HG03025 (cell line): ENCODE data around the gene AFG3L2.

Source experiments
- ATAC-seq: cut with Tn5 transposase; IDR thresholded peaks from one replicate; pipeline ENCODE4 v1.9.1; 2021; ENCODE audit warnings: mild to moderate bottlenecking, moderate library complexity; ENCODE audit not compliant: unreplicated experiment, low FRiP score

AFG3L2 gene

DNA sequence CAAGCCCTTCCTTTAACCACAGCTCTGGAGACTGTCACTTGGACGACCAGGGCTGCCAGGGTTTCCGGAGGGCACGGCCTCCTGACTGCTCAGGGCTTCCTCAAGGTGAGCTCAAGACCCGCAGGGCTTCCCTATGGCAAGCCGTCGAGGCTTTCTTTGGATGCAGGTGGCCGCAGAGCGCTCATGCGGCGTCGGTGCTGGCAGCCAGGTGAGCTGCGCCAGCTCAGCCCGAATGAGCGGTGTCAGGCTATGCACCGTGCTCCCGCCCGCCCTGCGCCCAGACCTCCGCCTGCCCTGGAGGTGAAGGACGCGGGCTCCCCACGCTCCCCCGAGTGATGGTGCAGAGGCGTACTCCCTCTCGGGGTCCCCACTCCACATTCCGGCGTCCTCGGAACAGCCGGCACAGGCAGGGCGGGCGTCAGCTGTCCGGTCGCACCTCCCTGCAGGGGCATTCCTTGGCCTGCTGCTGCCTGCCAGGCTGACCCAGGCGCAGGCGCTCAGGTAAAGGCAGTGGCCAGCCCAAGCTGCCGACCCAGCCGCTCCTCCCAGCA lies 89.8 kb downstream of the AFG3L2 start:
- ATAC-seq, result no peak

DNA sequence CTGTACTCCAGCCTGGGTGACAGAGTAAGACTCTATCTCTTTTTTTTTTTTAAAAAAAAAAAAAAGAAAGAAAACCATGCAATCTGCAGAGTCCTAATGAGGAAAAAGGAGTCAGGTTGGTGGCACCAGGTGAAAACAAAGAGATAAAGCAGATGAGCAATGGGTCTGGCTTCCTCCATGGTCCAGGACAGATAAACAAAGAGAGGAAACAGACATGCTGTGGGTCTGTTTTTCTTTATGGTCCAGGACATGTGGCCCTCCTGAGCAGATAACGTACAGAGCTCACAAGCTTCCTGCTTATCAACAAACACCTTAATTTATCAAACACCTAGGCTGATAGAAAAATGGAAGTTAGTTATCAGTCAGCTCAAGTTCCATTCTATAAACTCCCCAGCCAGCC lies 93.4 kb downstream of the AFG3L2 start:
- ATAC-seq, result no peak

DNA sequence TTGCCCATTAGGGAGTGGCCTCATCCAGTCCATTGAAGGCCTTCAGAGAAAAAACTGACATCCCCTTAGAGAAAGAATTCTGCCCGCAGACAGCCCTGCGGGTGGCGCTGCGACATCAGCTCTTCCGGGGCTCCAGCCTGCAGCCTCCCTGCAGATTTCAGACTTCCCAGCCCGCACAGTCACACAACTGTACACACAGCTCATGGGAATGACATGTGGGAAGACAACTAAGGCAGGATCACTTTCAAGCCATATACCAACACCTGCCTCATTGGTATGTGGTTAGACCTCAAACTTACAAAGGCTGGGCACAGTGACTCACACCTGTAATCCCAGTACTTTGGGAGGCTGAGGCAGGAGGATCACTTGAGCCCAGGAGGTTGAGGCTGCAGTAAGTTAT lies 93.8 kb downstream of the AFG3L2 start:
- ATAC-seq, result no peak

DNA sequence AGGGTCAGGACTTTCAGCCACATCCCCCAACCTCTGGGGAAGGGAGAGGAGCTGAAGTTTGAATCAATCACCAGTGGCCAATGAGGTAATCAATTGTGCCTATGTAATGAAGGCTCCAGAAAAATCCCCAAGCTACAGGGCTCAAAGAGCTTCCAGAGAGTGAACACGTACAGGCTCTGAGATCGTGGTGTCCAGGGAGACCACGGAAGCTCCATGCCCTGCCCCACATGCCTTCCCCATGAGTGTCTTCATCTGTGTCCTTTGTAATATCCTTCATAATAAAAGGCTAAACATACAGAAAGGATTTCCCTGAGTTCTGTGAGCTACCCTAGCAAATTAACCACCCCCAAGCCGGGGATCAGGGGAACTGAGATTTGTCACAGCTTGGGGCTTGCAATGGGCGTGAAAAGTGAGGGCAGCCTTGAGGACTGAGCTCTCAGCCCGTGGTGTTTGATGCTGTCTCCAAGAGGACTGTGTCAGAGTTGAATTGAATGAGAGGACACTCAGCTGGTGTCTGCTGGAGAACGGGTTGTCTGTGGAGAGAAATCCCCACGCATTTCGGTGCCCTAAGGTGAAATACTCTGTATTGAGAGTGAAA lies 94.5 kb downstream of the AFG3L2 start:
- ATAC-seq, result no peak

DNA sequence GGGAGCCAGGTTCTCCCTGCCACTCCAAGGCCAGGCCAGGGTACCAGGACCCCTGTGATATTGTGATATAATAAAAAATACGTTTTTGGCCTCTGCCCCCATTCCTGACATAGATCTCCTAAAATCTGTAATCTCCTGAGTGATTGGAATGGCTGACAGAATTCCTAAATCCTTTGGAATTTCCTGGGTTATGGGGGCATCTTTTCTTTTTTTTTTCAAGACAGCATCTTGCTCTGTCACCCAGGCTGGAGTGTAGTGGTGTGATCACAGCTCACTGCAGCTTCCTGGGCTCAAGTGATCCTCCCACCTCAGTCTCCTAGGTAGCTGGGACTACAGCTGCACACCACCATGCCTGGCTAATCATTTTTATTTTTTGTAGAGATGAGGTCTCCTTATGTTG lies 95.2 kb downstream of the AFG3L2 start:
- no peak for ATAC-seq

DNA sequence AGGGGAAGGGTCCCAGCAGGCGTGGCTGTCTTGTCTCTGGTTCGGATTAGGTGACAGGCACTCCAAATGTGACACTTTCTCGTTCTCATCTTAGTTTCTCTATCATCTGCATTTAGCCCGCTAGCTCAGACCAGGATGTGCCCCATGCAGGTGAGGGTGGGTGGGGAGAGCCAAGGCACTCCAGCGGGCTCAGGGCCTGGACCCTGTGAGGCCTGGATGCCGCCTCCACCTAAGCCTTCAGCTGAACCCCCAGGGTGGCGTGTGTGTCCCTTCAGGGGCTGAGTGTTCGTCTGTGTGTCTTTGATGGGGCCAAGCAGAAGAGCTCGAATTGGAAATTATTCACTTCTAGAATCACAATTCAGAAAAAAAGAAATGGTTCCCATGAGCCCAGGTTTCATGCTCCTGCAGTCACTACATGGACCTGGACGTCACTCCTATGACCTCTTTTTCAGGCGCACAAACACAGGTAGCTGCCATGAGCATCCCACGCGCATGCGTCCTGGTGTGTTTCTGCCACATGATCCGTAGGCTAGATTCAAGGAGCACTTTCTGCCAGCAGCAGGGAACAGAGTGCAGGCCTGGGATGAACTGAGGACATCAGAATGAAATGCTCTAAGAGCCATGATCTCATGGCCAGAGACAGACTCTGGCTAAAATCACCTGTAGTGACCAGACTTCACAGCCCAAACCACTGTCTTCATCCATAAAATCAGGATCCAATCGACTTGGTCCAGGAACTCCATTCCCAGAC lies 97.1 kb downstream of the AFG3L2 start:
- ATAC-seq, result no peak
